ENCODE results near the gene CNPY1.
"Not testable (repeated sequence)": the region's sequence is repeated elsewhere in the genome, so short reads cannot be mapped to it uniquely, and the experiment has no call there.

The CNPY1 gene

GRCh38 chr7:155577509-155577905 lies 31.1 kb upstream of the CNPY1 start:
- DNase-seq = no peak

GRCh38 chr7:155576900-155577508 lies 30.6 kb upstream of the CNPY1 start:
- no peak for DNase-seq

GRCh38 chr7:155576416-155576815 lies 30.1 kb upstream of the CNPY1 start:
- no peak for DNase-seq

- no peak for DNase-seq
Observed at GRCh38 chr7:155574556-155575290, 28.4 kb upstream of the CNPY1 start.

- DNase-seq = no peak
Observed at GRCh38 chr7:155571581-155572345, 25.4 kb upstream of the CNPY1 start.

- DNase-seq = no peak
Observed at GRCh38 chr7:155570991-155571390, 24.6 kb upstream of the CNPY1 start.

- no peak for DNase-seq
Observed at GRCh38 chr7:155570171-155570958, 24.0 kb upstream of the CNPY1 start.

- no peak for DNase-seq
Observed at GRCh38 chr7:155569681-155570080, 23.3 kb upstream of the CNPY1 start.

GRCh38 chr7:155568842-155569494 lies 22.6 kb upstream of the CNPY1 start:
- no peak for DNase-seq

- DNase-seq = no peak
Observed at GRCh38 chr7:155568333-155568660, 21.9 kb upstream of the CNPY1 start.

- no peak for DNase-seq
Observed at GRCh38 chr7:155567646-155568332, 21.4 kb upstream of the CNPY1 start.

GRCh38 chr7:155566011-155566836 lies 19.9 kb upstream of the CNPY1 start:
- DNase-seq = no peak

- no peak for DNase-seq
Observed at GRCh38 chr7:155565596-155565995, 19.2 kb upstream of the CNPY1 start.

GRCh38 chr7:155562976-155563375 lies 16.6 kb upstream of the CNPY1 start:
- DNase-seq = not testable (repeated sequence)

GRCh38 chr7:155562106-155562505 lies 15.7 kb upstream of the CNPY1 start:
- no peak for DNase-seq

GRCh38 chr7:155560982-155561686 lies 14.8 kb upstream of the CNPY1 start:
- DNase-seq = no peak

GRCh38 chr7:155560196-155560885 lies 14.0 kb upstream of the CNPY1 start:
- no peak for DNase-seq

GRCh38 chr7:155559519-155560108 lies 13.3 kb upstream of the CNPY1 start:
- DNase-seq = no peak

GRCh38 chr7:155558961-155559360 lies 12.6 kb upstream of the CNPY1 start:
- no peak for DNase-seq
